NT2/D1 (cell line): ENCODE measurements around the gene SMPD3.

Source experiments
- SUZ12 ChIP-seq: IDR thresholded peaks from 2 replicates; pipeline ENCODE4 v1.6.1; 2011; ENCODE audit not compliant: insufficient read length, insufficient read depth; ENCODE audit errors: extremely low read depth
- YY1 ChIP-seq: IDR thresholded peaks from 2 replicates; pipeline ENCODE4 v1.6.1; 2011; ENCODE audit not compliant: insufficient read length, insufficient read depth
- ZNF274 ChIP-seq: IDR thresholded peaks from 2 replicates; pipeline ENCODE4 v1.6.1; 2011; ENCODE audit warnings: mild to moderate bottlenecking, low read depth, low read length

DNA sequence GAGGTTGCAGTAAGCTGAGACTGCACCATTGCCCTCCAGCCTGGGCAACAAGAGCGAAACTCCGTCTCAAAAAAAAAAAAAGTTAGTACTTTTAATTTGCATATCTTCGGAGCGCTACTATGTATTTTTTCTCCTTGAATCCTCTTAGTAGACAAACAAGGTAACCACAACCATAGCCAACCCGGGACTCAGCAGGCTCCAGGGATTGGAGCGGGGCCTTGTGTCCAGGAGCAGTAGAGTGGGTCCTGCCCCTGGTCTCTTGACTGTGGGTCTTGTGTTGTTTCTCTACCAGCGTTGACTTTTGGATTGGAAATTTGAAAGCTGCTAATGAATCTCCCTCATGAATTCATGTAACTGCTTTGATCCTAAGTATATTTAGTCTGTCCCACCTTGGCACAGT, 105.2 kb downstream of the SMPD3 start:
- TF ChIP-seq ZNF274 (no peak), YY1 (no peak), SUZ12 (no peak)
